HG02970 (cell line): Measurements from ENCODE around the gene BEND7.
"Not testable (repeated sequence)": the region's sequence is repeated elsewhere in the genome, so short reads cannot be mapped to it uniquely, and the experiment has no call there.

Experiments
- ATAC-seq: cut with Tn5 transposase; IDR thresholded peaks from one replicate; pipeline ENCODE4 v1.9.1; 2021; ENCODE audit warnings: mild to moderate bottlenecking, moderate library complexity, moderate number of reproducible peaks; ENCODE audit not compliant: unreplicated experiment, low FRiP score

BEND7 gene

GRCh38 chr10:13528875-13529713 lies at the start of gene BEND7:
BEND7 (minus strand) TSS chr10:13529014; CDS start chr10:13528533, 481 bp downstream.
- ATAC-seq = no peak

- no peak for ATAC-seq
These were observed 45.1 kb upstream of the BEND7 start for GRCh38 chr10:13573960-13574359.

- ATAC-seq = no peak
These were observed 42.7 kb upstream of the BEND7 start for GRCh38 chr10:13571541-13571940.

- no peak for ATAC-seq
These were observed 38.2 kb upstream of the BEND7 start for GRCh38 chr10:13567030-13567429.

- no peak for ATAC-seq
These were observed 35.8 kb upstream of the BEND7 start for GRCh38 chr10:13564576-13564975.

GRCh38 chr10:13563481-13564445 lies 34.9 kb upstream of the BEND7 start:
- ATAC-seq = no peak

- no peak for ATAC-seq
These were observed 31.8 kb upstream of the BEND7 start for GRCh38 chr10:13560597-13560996.

- ATAC-seq = no peak
These were observed 30.4 kb upstream of the BEND7 start for GRCh38 chr10:13559124-13559700.

- ATAC-seq = no peak
These were observed 27.2 kb upstream of the BEND7 start for GRCh38 chr10:13555884-13556510.

GRCh38 chr10:13550802-13551201 lies 22.0 kb upstream of the BEND7 start:
- ATAC-seq = no peak

- ATAC-seq = no peak
These were observed 13.7 kb upstream of the BEND7 start for GRCh38 chr10:13542533-13542932.

- ATAC-seq = not testable (repeated sequence)
These were observed 9.2 kb upstream of the BEND7 start for GRCh38 chr10:13537985-13538384.

- ATAC-seq = no peak
These were observed 8.0 kb upstream of the BEND7 start for GRCh38 chr10:13536674-13537366.

GRCh38 chr10:13535346-13535745 lies 6.5 kb upstream of the BEND7 start:
- ATAC-seq = no peak

GRCh38 chr10:13529714-13529973 lies 830 bp upstream of the BEND7 start:
- no peak for ATAC-seq

- ATAC-seq = no peak
These were observed 515 bp downstream of the BEND7 start for GRCh38 chr10:13528123-13528874.

GRCh38 chr10:13527864-13528122 lies 1.0 kb downstream of the BEND7 start:
- no peak for ATAC-seq

GRCh38 chr10:13526948-13527863 lies 1.6 kb downstream of the BEND7 start:
- no peak for ATAC-seq

GRCh38 chr10:13525663-13526062 lies 3.2 kb downstream of the BEND7 start:
- no peak for ATAC-seq
